ENCODE measurements around the gene TACO1.
A peak's percentile ranks its signal among the peaks of the same experiment; 100 is the strongest.

TACO1 gene

GRCh38 chr17:63610854-63611253, 10.2 kb downstream of the TACO1 start:
- H3K36me3 ChIP-seq (ENCODE audit: control insufficient read depth, insufficient read depth, low read length): peaks cover 21% of the 10 kb centered on the region
- no peaks in the 10 kb centered on the region for H3K4me1 ChIP-seq (ENCODE audit: control insufficient read depth, insufficient read depth, low read length)
- no peaks in the 10 kb centered on the region for H3K27me3 ChIP-seq (ENCODE audit: control insufficient read depth, insufficient read depth, low read length)
- no peak overlapping the region for H3K4me3 ChIP-seq (ENCODE audit: low read length)
- no peak overlapping the region for H3K27ac ChIP-seq (ENCODE audit: low read depth, low read length)
- no peak overlapping the region for H3K9ac ChIP-seq (ENCODE audit: low read length)

DNA sequence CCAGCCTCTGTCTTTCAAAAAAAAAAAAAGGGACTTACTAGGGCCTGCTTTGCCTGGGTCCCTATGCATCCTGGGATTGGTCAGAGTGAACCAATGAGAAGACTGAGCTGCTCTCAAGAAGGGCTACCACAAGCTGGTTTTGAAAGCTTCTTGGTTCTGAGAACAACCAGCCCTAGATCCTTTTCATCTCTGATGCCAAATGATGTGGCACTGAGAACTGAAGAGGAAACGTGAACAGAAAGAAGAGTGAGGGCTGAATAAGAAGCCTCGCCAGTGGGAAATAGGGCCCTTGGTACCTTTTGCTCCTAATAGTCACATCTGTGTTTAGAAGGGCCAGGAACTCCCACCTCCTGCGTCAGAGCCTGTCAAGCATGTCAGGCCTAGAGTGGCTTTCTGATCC, 10.7 kb downstream of the TACO1 start:
- H3K27ac ChIP-seq (ENCODE audit: low read depth, low read length): no peak overlapping the region
- peaks cover 18% of the 10 kb centered on the region for H3K36me3 ChIP-seq (ENCODE audit: control insufficient read depth, insufficient read depth, low read length)

DNA sequence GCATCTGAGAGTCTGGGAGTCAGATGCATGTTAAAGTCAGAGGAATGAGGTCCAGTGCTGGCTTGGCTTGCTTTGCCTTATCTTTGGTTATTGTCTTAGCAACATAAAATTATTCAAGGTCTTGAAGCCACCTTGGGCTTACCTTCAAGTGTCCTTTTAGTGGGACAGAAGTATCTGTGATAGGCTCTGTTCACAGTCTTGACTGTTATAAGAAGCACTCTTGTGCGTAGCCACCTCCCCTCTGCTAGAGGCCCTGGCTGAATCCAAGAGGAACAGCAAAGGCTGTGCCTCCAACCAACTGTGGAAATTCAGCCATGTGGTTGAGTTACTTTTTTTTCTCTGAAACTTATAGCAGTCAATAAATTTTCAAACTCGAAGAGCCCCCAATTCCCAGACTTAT, 13.0 kb downstream of the TACO1 start:
- Histone ChIP-seq H3K9ac (ENCODE audit: low read length) (no peak overlapping the region), H3K4me3 (ENCODE audit: low read length) (no peak overlapping the region), H3K27me3 (ENCODE audit: control insufficient read depth, insufficient read depth, low read length) (no peaks in the 10 kb centered on the region), H3K27ac (ENCODE audit: low read depth, low read length) (no peak overlapping the region), H3K4me1 (ENCODE audit: control insufficient read depth, insufficient read depth, low read length) (no peaks in the 10 kb centered on the region), H3K36me3 (ENCODE audit: control insufficient read depth, insufficient read depth, low read length) (peaks cover under 1% of the 10 kb centered on the region)

More for the DNA sequence above, 10.7 kb downstream of the TACO1 start:
- Histone ChIP-seq H3K9ac (ENCODE audit: low read length) (no peak overlapping the region), H3K4me1 (ENCODE audit: control insufficient read depth, insufficient read depth, low read length) (no peaks in the 10 kb centered on the region), H3K4me3 (ENCODE audit: low read length) (no peak overlapping the region), H3K27me3 (ENCODE audit: control insufficient read depth, insufficient read depth, low read length) (no peaks in the 10 kb centered on the region)

DNA sequence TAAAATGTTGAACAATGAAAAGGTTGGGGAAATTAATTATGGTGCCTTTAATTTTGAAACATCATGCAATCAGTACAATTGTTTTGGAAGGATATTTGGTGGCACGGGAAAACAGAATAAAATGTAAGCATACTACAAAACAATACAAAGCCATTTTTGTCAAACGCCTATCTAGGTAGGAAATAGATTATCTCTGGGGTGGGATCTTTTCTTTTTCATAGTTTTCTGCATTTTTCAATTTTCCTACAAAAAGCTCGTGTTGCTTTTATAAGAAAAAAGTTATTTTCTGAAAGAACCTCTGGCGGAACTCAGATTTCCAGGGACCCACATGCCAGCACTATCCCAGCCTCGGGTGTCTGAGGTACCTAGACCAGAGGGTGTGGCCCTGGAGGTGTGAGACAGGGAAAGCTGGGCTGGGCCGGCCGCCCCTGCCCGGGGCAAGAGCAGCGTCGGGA, 20.6 kb downstream of the TACO1 start:
- Histone ChIP-seq H3K36me3 (ENCODE audit: control insufficient read depth, insufficient read depth, low read length) (no peaks in the 10 kb centered on the region), H3K4me1 (ENCODE audit: control insufficient read depth, insufficient read depth, low read length) (peaks cover 10% of the 10 kb centered on the region), H3K9ac (ENCODE audit: low read length) (peak overlapping the region; percentile 27), H3K27ac (ENCODE audit: low read depth, low read length) (peak overlapping the region; percentile 69), H3K4me3 (ENCODE audit: low read length) (peak overlapping the region; percentile 83), H3K27me3 (ENCODE audit: control insufficient read depth, insufficient read depth, low read length) (no peaks in the 10 kb centered on the region)

DNA sequence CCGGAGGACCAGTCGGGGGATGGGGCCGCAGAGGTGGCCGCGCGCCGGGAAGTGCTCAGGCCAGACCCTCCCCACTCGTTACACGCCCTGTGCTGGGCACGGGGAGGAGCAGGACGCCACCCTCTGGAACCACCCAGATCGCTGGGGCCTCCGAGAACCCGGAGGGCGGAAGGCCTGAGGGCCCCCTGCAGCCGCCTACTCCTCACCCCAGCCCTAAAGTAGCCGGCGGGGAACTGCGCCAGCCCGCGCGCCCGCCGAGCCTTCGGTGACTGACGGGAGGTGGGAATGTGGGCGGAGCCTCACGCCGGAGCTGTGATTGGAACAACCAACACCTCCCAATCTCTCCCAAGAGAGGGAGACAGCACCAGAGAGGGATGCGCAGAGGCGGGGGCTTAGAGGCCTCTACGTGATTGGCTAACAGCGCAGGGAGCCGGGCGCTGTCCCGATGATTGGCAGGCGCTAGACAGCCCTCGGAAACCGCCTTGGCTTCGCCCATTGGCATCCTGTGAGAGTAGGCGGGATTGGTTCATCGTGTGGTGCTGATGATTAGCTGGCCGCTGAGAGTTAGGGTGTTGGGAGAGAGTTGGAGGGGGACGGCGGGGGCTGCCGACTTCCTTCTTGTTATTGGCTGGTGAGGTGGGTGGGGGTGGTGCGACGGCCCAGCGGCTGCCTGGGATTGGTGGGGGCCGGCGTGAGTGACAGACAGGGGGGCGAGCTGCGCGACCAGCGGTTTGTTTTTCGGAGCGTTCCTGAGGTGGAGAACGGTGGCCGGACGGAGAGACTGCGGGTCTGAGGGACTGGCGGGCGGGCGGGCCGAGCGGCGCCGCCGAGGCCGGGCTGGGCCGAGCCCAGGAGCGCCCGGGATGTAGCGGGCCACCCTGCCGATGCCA, 21.2 kb downstream of the TACO1 start, which contains the start of gene MAP3K3:
Gene MAP3K3, plus strand, starts transcription at position 734 of the 890 bp plus-strand sequence. CDS start 343 bp downstream, outside the sequence.
- H3K4me3 ChIP-seq (ENCODE audit: low read length): peak within 1 kb of the TSS; percentile 83
- peak within 1 kb of the TSS; percentile 49 for H3K9ac ChIP-seq (ENCODE audit: low read length)
- peaks cover 10% of the 10 kb centered on the region for H3K4me1 ChIP-seq (ENCODE audit: control insufficient read depth, insufficient read depth, low read length)
- no peaks in the 10 kb centered on the region for H3K36me3 ChIP-seq (ENCODE audit: control insufficient read depth, insufficient read depth, low read length)
- peak within 1 kb of the TSS; percentile 78 for H3K27ac ChIP-seq (ENCODE audit: low read depth, low read length)
- no peaks in the 10 kb centered on the region for H3K27me3 ChIP-seq (ENCODE audit: control insufficient read depth, insufficient read depth, low read length)

DNA sequence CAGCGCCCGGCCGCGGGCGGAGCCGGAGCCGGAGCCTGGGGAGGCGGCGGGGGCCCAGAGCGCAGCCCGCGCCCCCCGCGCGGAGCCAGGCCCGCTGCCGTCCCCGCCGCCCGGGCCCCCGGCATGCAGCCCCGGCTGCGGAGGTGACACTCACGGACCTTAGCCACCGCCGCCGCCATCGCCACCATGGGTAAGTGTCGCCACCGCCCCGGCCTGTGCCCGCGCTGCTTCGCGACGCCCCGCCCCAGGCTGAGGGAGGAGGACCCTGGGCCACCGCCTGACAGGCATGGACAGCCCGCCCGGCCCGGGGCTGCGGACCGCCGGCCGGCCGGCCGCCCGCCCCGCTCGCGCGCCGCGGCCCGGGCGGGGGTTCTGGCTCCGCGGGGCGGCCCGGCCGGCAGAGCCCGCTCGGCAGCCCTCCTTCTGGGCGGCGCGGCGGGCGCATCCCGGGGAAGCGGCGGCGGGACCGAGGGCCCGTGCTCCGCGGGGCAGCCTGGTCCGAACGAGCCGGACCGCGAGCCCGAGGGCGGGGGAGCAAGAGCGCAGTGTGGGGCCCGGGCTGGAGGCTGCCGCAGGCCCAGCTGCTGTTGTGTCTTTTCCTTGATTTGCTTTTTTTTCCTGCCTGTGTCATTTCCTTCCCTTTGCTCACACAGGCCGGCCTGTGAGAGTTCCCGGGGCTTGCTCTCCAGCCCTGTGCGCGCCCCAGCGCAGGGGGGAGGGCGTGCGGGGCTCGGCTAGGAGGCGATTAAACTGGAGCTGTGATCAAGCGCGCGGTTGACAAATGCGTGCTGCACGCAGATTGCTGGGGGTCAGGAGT, 22.1 kb downstream of the TACO1 start:
- Histone ChIP-seq H3K27ac (ENCODE audit: low read depth, low read length) (peak overlapping the region; percentile 78), H3K4me3 (ENCODE audit: low read length) (peak overlapping the region; percentile 66), H3K4me1 (ENCODE audit: control insufficient read depth, insufficient read depth, low read length) (peaks cover 10% of the 10 kb centered on the region), H3K9ac (ENCODE audit: low read length) (peak overlapping the region; percentile 49), H3K27me3 (ENCODE audit: control insufficient read depth, insufficient read depth, low read length) (no peaks in the 10 kb centered on the region), H3K36me3 (ENCODE audit: control insufficient read depth, insufficient read depth, low read length) (no peaks in the 10 kb centered on the region)

DNA sequence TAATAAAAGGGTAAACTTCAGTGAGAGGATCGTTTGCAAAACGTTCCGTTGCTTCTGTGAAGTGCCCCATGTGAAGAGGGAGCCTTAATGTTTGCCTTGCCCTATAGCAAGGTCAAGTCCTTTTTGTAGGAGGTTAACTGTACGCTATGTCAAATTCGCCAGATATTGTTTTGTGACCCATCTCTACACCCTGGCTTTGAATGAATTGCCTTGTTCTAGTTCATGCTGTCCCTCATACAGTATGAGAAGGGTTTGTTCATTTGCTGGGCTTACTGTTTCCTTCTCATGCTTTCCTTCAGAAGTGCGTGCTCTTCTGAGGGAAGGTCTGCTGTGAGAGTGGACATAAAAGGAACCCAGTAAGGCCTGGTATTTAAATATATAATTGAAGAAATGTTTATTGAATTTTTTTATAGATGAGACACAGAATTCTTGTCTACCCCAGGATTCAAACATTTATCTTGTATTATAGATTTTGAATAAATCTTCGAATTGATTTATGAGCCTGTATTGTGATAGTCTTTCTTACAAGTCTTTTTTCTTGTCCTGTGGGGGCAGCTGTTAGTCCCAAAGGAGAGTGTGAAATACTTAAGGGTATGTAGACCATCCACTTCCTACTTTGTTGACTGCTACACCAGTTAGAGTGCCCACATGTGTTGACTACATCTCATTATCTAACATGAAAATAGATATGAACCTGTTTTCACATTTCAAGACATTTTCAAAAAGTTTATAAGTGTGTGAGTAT, 23.3 kb downstream of the TACO1 start:
- Histone ChIP-seq H3K4me3 (ENCODE audit: low read length) (peak overlapping the region; percentile 66), H3K27me3 (ENCODE audit: control insufficient read depth, insufficient read depth, low read length) (no peaks in the 10 kb centered on the region), H3K36me3 (ENCODE audit: control insufficient read depth, insufficient read depth, low read length) (no peaks in the 10 kb centered on the region), H3K27ac (ENCODE audit: low read depth, low read length) (no peak overlapping the region), H3K4me1 (ENCODE audit: control insufficient read depth, insufficient read depth, low read length) (peaks cover 10% of the 10 kb centered on the region), H3K9ac (ENCODE audit: low read length) (peak overlapping the region; percentile 6)

DNA sequence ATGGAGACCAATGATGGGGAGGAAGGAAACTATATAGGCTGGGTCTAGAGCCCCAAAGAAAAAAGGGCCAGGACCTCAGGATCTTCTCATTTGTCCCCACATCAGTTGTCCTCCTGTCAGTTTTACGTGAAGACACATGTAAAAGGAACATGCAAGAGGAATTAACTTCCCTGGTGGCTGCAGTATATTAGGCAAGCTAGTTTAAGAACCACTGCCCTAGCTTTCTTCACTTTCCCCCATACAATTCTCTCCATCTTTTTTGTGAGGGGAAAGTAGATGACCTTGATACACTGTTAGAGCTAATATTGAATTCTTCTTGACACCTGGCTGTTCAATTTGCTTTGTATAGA, 23.8 kb downstream of the TACO1 start:
- Histone ChIP-seq H3K4me1 (ENCODE audit: control insufficient read depth, insufficient read depth, low read length) (peaks cover 10% of the 10 kb centered on the region), H3K9ac (ENCODE audit: low read length) (no peak overlapping the region), H3K36me3 (ENCODE audit: control insufficient read depth, insufficient read depth, low read length) (no peaks in the 10 kb centered on the region), H3K4me3 (ENCODE audit: low read length) (peak overlapping the region; percentile 26), H3K27ac (ENCODE audit: low read depth, low read length) (no peak overlapping the region), H3K27me3 (ENCODE audit: control insufficient read depth, insufficient read depth, low read length) (no peaks in the 10 kb centered on the region)

- Histone ChIP-seq H3K4me1 (ENCODE audit: control insufficient read depth, insufficient read depth, low read length) (peaks cover 10% of the 10 kb centered on the region), H3K4me3 (ENCODE audit: low read length) (no peak overlapping the region)
These were observed 26.0 kb downstream of the TACO1 start for GRCh38 chr17:63626551-63627180.

DNA sequence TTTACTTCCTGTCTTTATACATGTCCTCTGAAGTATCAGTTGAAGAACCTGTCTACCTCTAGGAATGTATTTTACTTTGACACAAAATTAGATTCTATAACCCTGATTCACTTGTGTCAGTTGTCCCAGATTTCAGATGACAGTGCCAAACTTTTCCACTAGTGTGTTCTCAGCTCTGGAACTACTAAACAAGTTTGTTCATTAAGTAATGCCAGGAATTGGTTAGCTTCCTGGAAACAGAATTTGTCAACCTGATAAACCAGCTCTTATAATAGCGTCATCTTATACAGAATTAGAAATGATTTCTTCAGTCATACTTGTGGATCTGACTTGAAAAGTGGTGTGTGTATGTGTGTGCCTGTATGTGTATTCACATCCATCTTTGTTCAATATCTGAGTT, 28.9 kb downstream of the TACO1 start:
- H3K27me3 ChIP-seq (ENCODE audit: control insufficient read depth, insufficient read depth, low read length): no peaks in the 10 kb centered on the region
- H3K4me1 ChIP-seq (ENCODE audit: control insufficient read depth, insufficient read depth, low read length): peaks cover 8% of the 10 kb centered on the region
- H3K27ac ChIP-seq (ENCODE audit: low read depth, low read length): no peak overlapping the region
- peaks cover 6% of the 10 kb centered on the region for H3K36me3 ChIP-seq (ENCODE audit: control insufficient read depth, insufficient read depth, low read length)
- no peak overlapping the region for H3K9ac ChIP-seq (ENCODE audit: low read length)
- H3K4me3 ChIP-seq (ENCODE audit: low read length): no peak overlapping the region

More at GRCh38 chr17:63626551-63627180, 26.0 kb downstream of the TACO1 start:
- Histone ChIP-seq H3K27ac (ENCODE audit: low read depth, low read length) (peak overlapping the region; percentile 10), H3K27me3 (ENCODE audit: control insufficient read depth, insufficient read depth, low read length) (no peaks in the 10 kb centered on the region), H3K9ac (ENCODE audit: low read length) (no peak overlapping the region), H3K36me3 (ENCODE audit: control insufficient read depth, insufficient read depth, low read length) (no peaks in the 10 kb centered on the region)

DNA sequence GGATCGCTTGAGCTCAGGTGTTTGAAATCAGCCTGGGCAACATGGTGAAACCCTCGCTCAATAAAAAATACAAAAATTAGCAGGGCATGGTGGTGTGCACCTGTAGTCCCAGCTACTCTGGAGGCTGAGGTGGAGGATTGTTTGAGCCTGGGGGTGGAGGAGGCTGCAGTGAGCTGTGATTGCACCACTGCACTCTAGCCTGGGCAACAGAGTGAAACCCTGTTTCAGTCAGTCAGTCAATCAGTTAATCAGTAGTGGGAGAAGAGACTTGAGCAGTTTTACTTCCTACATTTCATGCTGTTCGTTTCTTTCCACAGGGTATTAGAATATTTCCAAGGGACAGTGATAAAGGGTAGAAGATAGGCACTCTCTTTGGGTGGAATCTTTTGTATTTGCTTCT, 30.4 kb downstream of the TACO1 start:
- Histone ChIP-seq H3K4me1 (ENCODE audit: control insufficient read depth, insufficient read depth, low read length) (peaks cover 12% of the 10 kb centered on the region), H3K36me3 (ENCODE audit: control insufficient read depth, insufficient read depth, low read length) (peaks cover 6% of the 10 kb centered on the region), H3K9ac (ENCODE audit: low read length) (no peak overlapping the region), H3K27me3 (ENCODE audit: control insufficient read depth, insufficient read depth, low read length) (no peaks in the 10 kb centered on the region), H3K27ac (ENCODE audit: low read depth, low read length) (no peak overlapping the region), H3K4me3 (ENCODE audit: low read length) (no peak overlapping the region)

Measured in rectal smooth muscle tissue (tissue), 1 donor.